C4-2B (cell line): ENCODE results near the gene CPB1.

Experiments
- H3K27ac ChIP-seq: fragments of 450-650 bp; 2 replicates; pipeline ENCODE4 v1.5.1; 2017
- CTCF ChIP-seq: fragments of 450-650 bp; conservative IDR thresholded peaks from 2 replicates; pipeline ENCODE4 v1.5.1; 2017; ENCODE audit warnings: mild to moderate bottlenecking
- ZFX ChIP-seq: fragments of 450-650 bp; IDR thresholded peaks from 2 replicates; pipeline ENCODE4 v1.6.1; 2017

Gene CPB1

GRCh38 chr3:148791920-148792319 is 35.7 kb upstream of the CPB1 start:
- no peak overlapping the region for H3K27ac ChIP-seq
- no peak for TF ChIP-seq CTCF
- TF ChIP-seq ZFX = no peak

GRCh38 chr3:148792516-148792915 is 35.1 kb upstream of the CPB1 start:
- TF ChIP-seq ZFX = no peak
- TF ChIP-seq CTCF = no peak
- H3K27ac ChIP-seq = no peak overlapping the region

- TF ChIP-seq CTCF = no peak
- no peak for TF ChIP-seq ZFX
- no peak overlapping the region for H3K27ac ChIP-seq
Measured at GRCh38 chr3:148796799-148797198, 30.8 kb upstream of the CPB1 start.

- no peak overlapping the region for H3K27ac ChIP-seq
- no peak for TF ChIP-seq ZFX
- TF ChIP-seq CTCF = no peak
Measured at GRCh38 chr3:148797795-148798194, 29.8 kb upstream of the CPB1 start.

GRCh38 chr3:148800414-148800813 is 27.2 kb upstream of the CPB1 start:
- no peak for TF ChIP-seq CTCF
- TF ChIP-seq ZFX = no peak

GRCh38 chr3:148809835-148810234 is 17.8 kb upstream of the CPB1 start:
- no peak overlapping the region for H3K27ac ChIP-seq
- TF ChIP-seq ZFX (no peak), CTCF (no peak)

More at GRCh38 chr3:148800414-148800813, 27.2 kb upstream of the CPB1 start:
- H3K27ac ChIP-seq = no peak overlapping the region

- TF ChIP-seq CTCF (no peak), ZFX (no peak)
- H3K27ac ChIP-seq = no peak overlapping the region
Measured at GRCh38 chr3:148815316-148816110, 12.1 kb upstream of the CPB1 start.
